H1 (cell line): ENCODE results near the gene PPP1R9A. TPM values are rescaled to one million over a fixed set of nuclear protein-coding genes. Genes with fewer than 3 reads are reported as not detected.

Experiments
- CTCF ChIA-PET: fragments of 300-600 bp; sonication (Branson Sonifier 250); formaldehyde crosslinking; loops from one replicate; lab custom pipeline; 2021; ENCODE audit not compliant: partially characterized antibody; lab: Charles Lee
- POLR2A ChIA-PET: fragments of 300-600 bp; sonication (Branson Sonifier 250); formaldehyde crosslinking; loops from one replicate; lab custom pipeline; 2021; ENCODE audit warnings: inconsistent platforms; ENCODE audit not compliant: partially characterized antibody; lab: Charles Lee
- DNase-seq, 2 experiments: peaks; one replicate each; pipeline versions ENCODE4 v3.0.0 to v3.0.0-alpha.2; 2010 to 2022; ENCODE audit warnings: low spot score in 2 of 2, low read depth in 1 of 2, mixed read lengths in 1 of 2
- FAIRE-seq: peaks from 2 replicates; lab custom pipeline; 2011; peaks lifted over from hg19 to GRCh38; lab: Jason Lieb, UNC
- H2AFZ ChIP-seq: 2 replicates; pipeline ENCODE4 v1.8.1; 2012; ENCODE audit warnings: low read length, inconsistent platforms
- H2AK5ac ChIP-seq: 2 replicates; pipeline ENCODE4 v1.6.1; 2013; ENCODE audit warnings: low read depth, low read length
- H2BK120ac ChIP-seq: replicated peaks from 2 replicates; pipeline ENCODE3; 2013; ENCODE audit warnings: low read depth, low read length, inconsistent platforms
- H2BK12ac ChIP-seq: 2 replicates; pipeline ENCODE4 v1.6.1; 2013; ENCODE audit warnings: low read depth, low read length
- H2BK15ac ChIP-seq: 2 replicates; pipeline ENCODE4 v1.6.1; 2013; ENCODE audit warnings: low read length
- H2BK20ac ChIP-seq: 2 replicates; pipeline ENCODE4 v1.6.1; 2013; ENCODE audit warnings: low read length
- H2BK5ac ChIP-seq: 2 replicates; pipeline ENCODE4 v1.6.1; 2013; ENCODE audit warnings: low read depth, low read length
- H3K14ac ChIP-seq: 2 replicates; pipeline ENCODE4 v1.6.1; 2013; ENCODE audit warnings: inconsistent platforms; ENCODE audit not compliant: insufficient read length
- H3K18ac ChIP-seq: 2 replicates; pipeline ENCODE4 v1.6.1; 2013; ENCODE audit warnings: low read length; ENCODE audit errors: extremely low read depth
- H3K23ac ChIP-seq: 2 replicates; pipeline ENCODE4 v1.6.1; 2013; ENCODE audit warnings: inconsistent platforms; ENCODE audit not compliant: insufficient read length
- H3K23me2 ChIP-seq: 2 replicates; pipeline ENCODE4 v1.6.1; 2013; ENCODE audit warnings: low read depth, low read length
- H3K27ac ChIP-seq: 2 replicates; pipeline ENCODE4 v1.6.1; 2011; ENCODE audit warnings: low read depth, low read length, inconsistent platforms
- H3K27me3 ChIP-seq, 4 experiments: replicated peaks in 1 of 4; 1 replicate in 1 of 4; 2 replicates in 3 of 4; pipeline versions ENCODE4 v1.6.1 to v1.8.1; 2011 to 2013; ENCODE audit warnings: low read length in 3 of 4, mild to moderate bottlenecking in 3 of 4, inconsistent platforms in 2 of 4, mixed read lengths in 2 of 4, moderate library complexity in 1 of 4; ENCODE audit not compliant: control insufficient read depth in 3 of 4, insufficient read depth in 3 of 4; ENCODE audit errors: extremely low read depth in 1 of 4
- H3K36me3 ChIP-seq, 4 experiments: 2 replicates each; pipeline versions ENCODE4 v1.6.1 to v1.8.1; 2011 to 2013; ENCODE audit warnings: mild to moderate bottlenecking in 4 of 4, low read length in 3 of 4, moderate library complexity in 2 of 4, control low read depth in 1 of 4, inconsistent platforms in 1 of 4; ENCODE audit not compliant: insufficient read depth in 4 of 4, control insufficient read depth in 2 of 4
- H3K4ac ChIP-seq: replicated peaks from 2 replicates; pipeline ENCODE3; 2013; ENCODE audit warnings: low read length, low read depth, mixed read lengths, inconsistent platforms; ENCODE audit not compliant: insufficient read length
- H3K4me1 ChIP-seq, 4 experiments: replicated peaks in 1 of 4; 1 replicate in 1 of 4; 2 replicates in 3 of 4; pipeline versions ENCODE4 v1.6.1 to v1.8.1; 2011 to 2013; ENCODE audit warnings: low read length in 3 of 4, inconsistent platforms in 2 of 4, mixed read lengths in 1 of 4; ENCODE audit not compliant: insufficient read depth in 4 of 4, control insufficient read depth in 3 of 4
- H3K4me2 ChIP-seq, 2 experiments: 2 replicates each; pipeline versions ENCODE4 v1.6.1 to v1.8.1; 2011 to 2013; ENCODE audit warnings: low read depth in 2 of 2, low read length in 2 of 2, control low read depth in 1 of 2, inconsistent platforms in 1 of 2, mild to moderate bottlenecking in 1 of 2; ENCODE audit not compliant: insufficient read depth in 1 of 2
- H3K4me3 ChIP-seq, 4 experiments: fragments of 200-600, 300-600 bp in 1 of 4; sonication (generic), shearing (Covaris generic), sonication (Bioruptor Twin) in 1 of 4; 2 replicates each; pipeline versions ENCODE4 v1.5.1 to v1.8.1; 2011 to 2016; ENCODE audit warnings: low read length in 4 of 4, low read depth in 3 of 4, control low read depth in 2 of 4, inconsistent platforms in 2 of 4, mild to moderate bottlenecking in 2 of 4, mixed read lengths in 1 of 4, moderate library complexity in 1 of 4; ENCODE audit not compliant: insufficient read depth in 2 of 4; ENCODE audit errors: extremely low read depth in 1 of 4
- H3K56ac ChIP-seq: replicated peaks from 2 replicates; pipeline ENCODE3; 2013; ENCODE audit warnings: low read depth, mild to moderate bottlenecking, mixed read lengths, low read length, inconsistent platforms; ENCODE audit not compliant: insufficient read length
- H3K79me1 ChIP-seq: 2 replicates; pipeline ENCODE4 v1.6.1; 2013; ENCODE audit warnings: low read depth, low read length, control low read depth
- H3K79me2 ChIP-seq, 2 experiments: 2 replicates each; pipeline versions ENCODE4 v1.6.1 to v1.8.1; 2012 to 2013; ENCODE audit warnings: low read length in 2 of 2, mild to moderate bottlenecking in 2 of 2, inconsistent platforms in 1 of 2; ENCODE audit not compliant: insufficient read depth in 2 of 2, control insufficient read depth in 1 of 2
- H3K9ac ChIP-seq, 4 experiments: replicated peaks in 1 of 4; 1 replicate in 1 of 4; 2 replicates in 3 of 4; pipeline versions ENCODE4 v1.6.1 to v1.8.1; 2011 to 2013; ENCODE audit warnings: low read depth in 3 of 4, low read length in 3 of 4, control low read depth in 2 of 4, mild to moderate bottlenecking in 2 of 4, moderate library complexity in 2 of 4, inconsistent platforms in 1 of 4; ENCODE audit errors: extremely low read depth in 1 of 4
- H3K9me3 ChIP-seq, 2 experiments: 2 replicates each; pipeline versions ENCODE4 v1.6.1 to v1.8.1; 2012 to 2013; ENCODE audit warnings: mild to moderate bottlenecking in 2 of 2, moderate library complexity in 2 of 2, control low read depth in 1 of 2, inconsistent platforms in 1 of 2, low read depth in 1 of 2, low read length in 1 of 2, mixed read lengths in 1 of 2; ENCODE audit not compliant: insufficient read depth in 2 of 2
- H4K20me1 ChIP-seq, 2 experiments: replicated peaks in 1 of 2; 2 replicates each; pipeline versions ENCODE3 to v1.8.1; 2011 to 2013; ENCODE audit warnings: inconsistent platforms in 2 of 2, low read length in 2 of 2, mild to moderate bottlenecking in 1 of 2; ENCODE audit not compliant: insufficient read depth in 2 of 2, control insufficient read depth in 1 of 2
- H4K5ac ChIP-seq: 2 replicates; pipeline ENCODE4 v1.6.1; 2013; ENCODE audit warnings: low read length, low read depth, mixed read lengths, inconsistent platforms; ENCODE audit not compliant: insufficient read length
- H4K8ac ChIP-seq: 2 replicates; pipeline ENCODE4 v1.8.0; 2013; ENCODE audit warnings: mild to moderate bottlenecking, moderate library complexity, low read length, inconsistent platforms; ENCODE audit not compliant: insufficient read depth; ENCODE audit errors: extremely low read depth
- H4K91ac ChIP-seq: replicated peaks from 2 replicates; pipeline ENCODE3; 2013; ENCODE audit warnings: low read length, mixed read lengths, inconsistent platforms; ENCODE audit not compliant: insufficient read length
- BCL11A ChIP-seq, 2 experiments: IDR thresholded peaks; one replicate each; pipeline ENCODE4 v1.6.1; 2011; ENCODE audit warnings: low read depth in 2 of 2, low read length in 2 of 2, mild to moderate bottlenecking in 2 of 2
- CHD2 ChIP-seq: IDR thresholded peaks from 2 replicates; pipeline ENCODE4 v1.6.1; 2012; ENCODE audit warnings: low read length, improper control_type of control experiment
- TBP ChIP-seq: IDR thresholded peaks from 2 replicates; pipeline ENCODE4 v1.6.1; 2011; ENCODE audit warnings: low read depth, low read length, improper control_type of control experiment
- WGBS, 2 experiments: shearing (Covaris generic) in 1 of 2; methylation state at CpG; one replicate each; pipeline versions ENCODE4 v1.1.6 to v1.1.7; 2013 to 2015; ENCODE audit warnings: low lambda C conversion rate in 2 of 2, mixed read lengths in 2 of 2, inconsistent platforms in 1 of 2, low coverage in 1 of 2, missing lambda C conversion rate in 1 of 2; ENCODE audit not compliant: insufficient replicate concordance in 2 of 2, insufficient coverage in 1 of 2, insufficient read length in 1 of 2; ENCODE audit errors: extremely low coverage in 1 of 2, missing lambda C conversion rate in 1 of 2; 5-methylcytosine and 5-hydroxymethylcytosine counted together
- polyA plus RNA-seq, 7 experiments: library from polyadenylated mRNA; depleted of rRNA in 3 of 7; stranded (reverse) in 5 of 7; unstranded in 2 of 7; fragments of >200 nt in 5 of 7; fragments of 200-250 nt in 2 of 7; gene quantifications; 1 replicate in 5 of 7; 2 replicates in 1 of 7; 4 replicates in 1 of 7; pipeline versions ENCODE4 v1.2.1 to v1.2.3, GENCODE V29; 2011 to 2013; ENCODE audit warnings: missing spikeins in 2 of 7, mixed read lengths in 2 of 7
- total RNA-seq: library from RNA; stranded (reverse); fragmentation: NEBNext Ultra II Directional; extraction: Animal tissue kit (Norgen Biotek cat#: 25700); gene quantifications from 2 replicates; pipeline ENCODE4 v1.2.1, GENCODE V29; 2021

PPP1R9A gene
- total and polyA plus RNA-seq, 2 of the 8 experiments (the other 6 are each of a cell fraction or from before 2014, with no cell fraction given) = 3.0 to 20.3 TPM

DNA sequence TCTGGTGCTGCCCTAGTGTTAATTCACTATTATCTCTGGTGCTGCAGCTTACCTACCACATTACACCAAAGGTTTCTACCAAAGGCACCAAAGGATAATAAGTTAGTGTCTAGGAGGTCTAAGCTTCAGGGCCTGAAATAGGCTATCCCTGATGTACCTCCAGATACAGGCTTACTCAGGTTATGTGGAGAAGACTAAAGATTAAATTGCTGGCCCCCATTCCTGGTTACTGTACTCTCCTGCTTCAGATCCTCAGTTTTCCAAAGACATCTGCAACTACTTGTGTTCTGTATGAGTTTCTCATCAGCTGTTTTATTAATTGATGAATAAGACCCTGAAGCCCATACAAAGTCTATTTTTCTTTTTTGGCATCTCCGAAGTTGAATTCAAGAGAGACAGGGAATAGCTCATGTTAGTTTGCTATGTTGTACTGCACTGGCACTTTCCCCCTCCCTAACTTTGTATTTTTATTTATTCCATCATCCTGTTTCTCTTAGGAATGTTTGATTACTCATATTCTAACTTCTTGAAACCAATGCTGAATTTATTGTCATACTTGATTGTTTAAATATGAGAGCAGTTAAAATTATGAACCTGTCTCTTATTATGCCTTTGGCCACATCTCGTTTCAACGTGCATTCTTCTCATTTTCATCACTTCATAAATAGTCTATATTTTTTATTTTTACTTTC is 331.0 kb downstream of the PPP1R9A start:
- no peak overlapping the region for H4K5ac ChIP-seq
- no peak overlapping the region for H3K18ac ChIP-seq
- no peaks in the 10 kb centered on the region for H4K20me1 ChIP-seq
- H2BK120ac ChIP-seq = no peak overlapping the region
- H2BK20ac ChIP-seq = no peak overlapping the region
- TF ChIP-seq BCL11A (IDR thresholded peaks at IDR 0.05; ENCODE audit: low read depth in 2 of 2, low read length in 2 of 2) = no peak
- TF ChIP-seq TBP = no peak
- TF ChIP-seq CHD2 = no peak
- TF ChIP-seq, all 59 proteins: peak for 0
- H2BK12ac ChIP-seq = no peak overlapping the region
- no peak overlapping the region for H3K4me2 ChIP-seq
- H2BK5ac ChIP-seq = no peak overlapping the region
- no peak overlapping the region for H2AFZ ChIP-seq
- no peaks in the 10 kb centered on the region for H3K9me3 ChIP-seq
- CTCF ChIA-PET = no interaction called here
- H4K91ac ChIP-seq = no peak overlapping the region
- H2BK15ac ChIP-seq = no peak overlapping the region
- no peak overlapping the region for H3K4me3 ChIP-seq
- FAIRE-seq (no peak), DNase-seq (no peak)
- H3K23ac ChIP-seq = no peak overlapping the region
- no peak overlapping the region for H3K27ac ChIP-seq
- no peaks in the 10 kb centered on the region for H3K79me2 ChIP-seq
- no peak overlapping the region for H3K9ac ChIP-seq
- H3K23me2 ChIP-seq = no peaks in the 10 kb centered on the region
- H3K27me3 ChIP-seq = no peaks in the 10 kb centered on the region
- no peak overlapping the region for H3K4ac ChIP-seq
- WGBS, 2 experiments = 86% methylated on average over 3 of the region's 3 CpGs; no CpG with 5 or more reads in 1 of the 2 experiments
- POLR2A ChIA-PET = no interaction called here
- no peaks in the 10 kb centered on the region for H3K36me3 ChIP-seq
- H2AK5ac ChIP-seq = no peak overlapping the region
- no peak overlapping the region for H4K8ac ChIP-seq
- no peaks in the 10 kb centered on the region for H3K79me1 ChIP-seq
- H3K4me1 ChIP-seq = no peaks in the 10 kb centered on the region
- no peak overlapping the region for H3K14ac ChIP-seq
- no peak overlapping the region for H3K56ac ChIP-seq
